ENCODE measurements around the gene MAGEB5. TPM values are rescaled to one million over a fixed set of nuclear protein-coding genes. Genes with fewer than 3 reads are reported as not detected.

MAGEB5 gene
- total and polyA plus RNA-seq, 9 of the 15 experiments (the other 6 are each of a cell fraction or from before 2014, with no cell fraction given) = not detected

DNA sequence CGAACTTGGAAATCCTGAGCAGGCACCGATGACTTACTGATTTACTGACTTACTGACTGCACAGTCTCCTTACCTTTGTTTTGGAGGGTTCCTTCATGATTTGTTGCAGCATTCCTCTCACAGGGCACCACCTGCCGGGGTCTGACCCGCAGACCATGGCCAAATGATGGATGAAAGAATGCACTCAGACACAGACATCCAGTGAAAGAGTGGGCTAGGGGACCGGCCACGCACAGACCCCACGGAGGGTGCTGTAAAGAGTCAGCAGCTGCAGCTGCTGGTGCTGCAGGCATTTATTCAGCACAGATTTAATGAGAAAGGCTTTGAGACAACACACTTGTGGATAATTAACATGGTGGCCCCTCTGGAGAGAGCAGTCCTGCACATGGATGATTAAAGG lies 3.4 kb downstream of the MAGEB5 start:
- no peaks in the 10 kb centered on the region for H4K20me1 ChIP-seq (replicated peaks; ENCODE audit: control insufficient read depth, insufficient read depth, low read length)
- CTCF ChIA-PET (ENCODE audit: low intra/inter-chr PET ratio) = no interaction called here
- in situ Hi-C loops (cut with MboI) (no loop called here), intact Hi-C loops (cut with micrococcal nuclease) (no loop called here)
- H3K79me2 ChIP-seq (ENCODE audit: control insufficient read depth, insufficient read depth, low read length) = no peaks in the 10 kb centered on the region
- no peaks in the 10 kb centered on the region for H3K36me3 ChIP-seq (ENCODE audit: control insufficient read depth, insufficient read depth, low read length)
- FAIRE-seq (no peak), ATAC-seq (no peak), DNase-seq (ENCODE audit: extremely low read depth in 1 of 4, low spot score in 3 of 4) (no peak)
- H3K9me3 ChIP-seq (replicated peaks; ENCODE audit: control insufficient read depth, insufficient read depth, low read depth, low read length) = no peaks in the 10 kb centered on the region
- BruUV-seq (replicated peaks) = no TSS peak
- H3K9ac ChIP-seq (ENCODE audit: insufficient read depth in 1 of 2, low read depth in 2 of 2, low read length in 2 of 2) = no peak overlapping the region
- no peaks in the 10 kb centered on the region for H3K4me1 ChIP-seq (replicated peaks in 1 of 2; ENCODE audit: control insufficient read depth in 2 of 2, insufficient read depth in 2 of 2, low read length in 2 of 2)
- POLR2A ChIA-PET = no interaction called here
- H3K9me1 ChIP-seq (ENCODE audit: control insufficient read depth, insufficient read depth, low read length) = no peaks in the 10 kb centered on the region
- no peak overlapping the region for H3K4me3 ChIP-seq
- WGBS (ENCODE audit: insufficient coverage, low coverage, missing lambda C conversion rate) = 0% methylated on average over 7 of the region's 7 CpGs
- no peak for TF ChIP-seq ZFPM2 (CRISPR knock-in tag; IDR thresholded peaks at IDR 0.05)
- no peak for TF ChIP-seq MAFF (IDR thresholded peaks at IDR 0.05; ENCODE audit: low read length)
- no peak for TF ChIP-seq ADNP (tag; IDR thresholded peaks at IDR 0.05)
- no peak for TF ChIP-seq EP400 (IDR thresholded peaks at IDR 0.05)
- TF ChIP-seq, protein P1, sequence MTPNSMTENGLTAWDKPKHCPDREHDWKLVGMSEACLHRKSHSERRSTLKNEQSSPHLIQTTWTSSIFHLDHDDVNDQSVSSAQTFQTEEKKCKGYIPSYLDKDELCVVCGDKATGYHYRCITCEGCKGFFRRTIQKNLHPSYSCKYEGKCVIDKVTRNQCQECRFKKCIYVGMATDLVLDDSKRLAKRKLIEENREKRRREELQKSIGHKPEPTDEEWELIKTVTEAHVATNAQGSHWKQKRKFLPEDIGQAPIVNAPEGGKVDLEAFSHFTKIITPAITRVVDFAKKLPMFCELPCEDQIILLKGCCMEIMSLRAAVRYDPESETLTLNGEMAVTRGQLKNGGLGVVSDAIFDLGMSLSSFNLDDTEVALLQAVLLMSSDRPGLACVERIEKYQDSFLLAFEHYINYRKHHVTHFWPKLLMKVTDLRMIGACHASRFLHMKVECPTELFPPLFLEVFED (CRISPR knock-in tag; conservative IDR thresholded peaks at IDR 0.05) = no peak
- TF ChIP-seq, protein P2, sequence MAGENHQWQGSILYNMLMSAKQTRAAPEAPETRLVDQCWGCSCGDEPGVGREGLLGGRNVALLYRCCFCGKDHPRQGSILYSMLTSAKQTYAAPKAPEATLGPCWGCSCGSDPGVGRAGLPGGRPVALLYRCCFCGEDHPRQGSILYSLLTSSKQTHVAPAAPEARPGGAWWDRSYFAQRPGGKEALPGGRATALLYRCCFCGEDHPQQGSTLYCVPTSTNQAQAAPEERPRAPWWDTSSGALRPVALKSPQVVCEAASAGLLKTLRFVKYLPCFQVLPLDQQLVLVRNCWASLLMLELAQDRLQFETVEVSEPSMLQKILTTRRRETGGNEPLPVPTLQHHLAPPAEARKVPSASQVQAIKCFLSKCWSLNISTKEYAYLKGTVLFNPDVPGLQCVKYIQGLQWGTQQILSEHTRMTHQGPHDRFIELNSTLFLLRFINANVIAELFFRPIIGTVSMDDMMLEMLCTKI (IDR thresholded peaks at IDR 0.05; ENCODE audit: partially characterized antibody) = no peak
- TF ChIP-seq, protein P3, sequence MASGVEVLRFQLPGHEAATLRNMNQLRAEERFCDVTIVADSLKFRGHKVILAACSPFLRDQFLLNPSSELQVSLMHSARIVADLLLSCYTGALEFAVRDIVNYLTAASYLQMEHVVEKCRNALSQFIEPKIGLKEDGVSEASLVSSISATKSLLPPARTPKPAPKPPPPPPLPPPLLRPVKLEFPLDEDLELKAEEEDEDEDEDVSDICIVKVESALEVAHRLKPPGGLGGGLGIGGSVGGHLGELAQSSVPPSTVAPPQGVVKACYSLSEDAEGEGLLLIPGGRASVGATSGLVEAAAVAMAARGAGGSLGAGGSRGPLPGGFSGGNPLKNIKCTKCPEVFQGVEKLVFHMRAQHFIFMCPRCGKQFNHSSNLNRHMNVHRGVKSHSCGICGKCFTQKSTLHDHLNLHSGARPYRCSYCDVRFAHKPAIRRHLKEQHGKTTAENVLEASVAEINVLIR (CRISPR knock-in tag; IDR thresholded peaks at IDR 0.05) = no peak
- no peak for TF ChIP-seq KHSRP (IDR thresholded peaks at IDR 0.05)
- no peak for TF ChIP-seq SMAD4 (CRISPR knock-in tag; conservative IDR thresholded peaks at IDR 0.05)
- TF ChIP-seq BDP1 (IDR thresholded peaks at IDR 0.05; ENCODE audit: insufficient read depth, insufficient read length) = no peak
- TF ChIP-seq NFRKB (IDR thresholded peaks at IDR 0.05; ENCODE audit: low read depth) = no peak
- TF ChIP-seq SLC30A9 (CRISPR knock-in tag; IDR thresholded peaks at IDR 0.05) = no peak
- no peak overlapping the region for H3K4me2 ChIP-seq (ENCODE audit: insufficient read depth, low read length)
- no peaks in the 10 kb centered on the region for H3K27me3 ChIP-seq (ENCODE audit: control insufficient read depth in 2 of 2, insufficient read depth in 2 of 2, low read length in 2 of 2)
- no peak overlapping the region for H2AFZ ChIP-seq (ENCODE audit: low read depth, low read length)
- no peak overlapping the region for H3K27ac ChIP-seq (ENCODE audit: extremely low read depth, low read depth, low read length)

Data from K562 (cell line).